ENCODE results near the gene MANSC1. TPM values are rescaled to one million over a fixed set of nuclear protein-coding genes. Genes with fewer than 3 reads are reported as not detected.

MANSC1 gene
- total and polyA plus RNA-seq, 2 of the 13 experiments (the other 11 are each of a cell fraction or from before 2014, with no cell fraction given): 1.9 to 4.2 TPM

- TF ChIP-seq ZNF382 (CRISPR knock-in tag; IDR thresholded peaks at IDR 0.05; ENCODE audit: borderline replicate concordance) (no peak), HNF1B (CRISPR knock-in tag; IDR thresholded peaks at IDR 0.05) (peak; percentile 71), DZIP1 (CRISPR knock-in tag; IDR thresholded peaks at IDR 0.05) (no peak), ZNF547 (CRISPR knock-in tag; IDR thresholded peaks at IDR 0.05) (peak; percentile 54; the same call in 1 of the 2 replicates), ZNF326 (CRISPR knock-in tag; IDR thresholded peaks at IDR 0.05; ENCODE audit: borderline replicate concordance) (no peak), NR2F6 (IDR thresholded peaks at IDR 0.05) (peak; percentile 77; the same call in 1 of the 2 replicates), NR2F6 (CRISPR knock-in tag; IDR thresholded peaks at IDR 0.05) (peak; percentile 41; the same call in 1 of the 2 replicates), ZBTB38 (CRISPR knock-in tag; IDR thresholded peaks at IDR 0.05) (peak; percentile 79; the same call in 1 of the 2 replicates), TAF15 (IDR thresholded peaks at IDR 0.05; ENCODE audit: low read depth, low read length, poor library complexity, severe bottlenecking) (no peak), SMAD3 (CRISPR knock-in tag; IDR thresholded peaks at IDR 0.05) (0 out of 2 replicates have a peak, but pooled peaks have one; percentile 35), ZNF468 (CRISPR knock-in tag; IDR thresholded peaks at IDR 0.05) (no peak), TBP (CRISPR knock-in tag; IDR thresholded peaks at IDR 0.05) (0 out of 2 replicates have a peak, but pooled peaks have one; percentile 10), TCF7 (IDR thresholded peaks at IDR 0.05; ENCODE audit: low read depth) (no peak), ZMAT3 (CRISPR knock-in tag; conservative IDR thresholded peaks at IDR 0.05) (0 out of 2 replicates have a peak, but pooled peaks have one; percentile 55), AKNA (CRISPR knock-in tag; IDR thresholded peaks at IDR 0.05; ENCODE audit: borderline replicate concordance) (no peak), MIER2 (CRISPR knock-in tag; IDR thresholded peaks at IDR 0.05) (no peak; the same call in none of the 2 replicates), ZNF484 (CRISPR knock-in tag; IDR thresholded peaks at IDR 0.05; ENCODE audit: borderline replicate concordance, low read depth) (no peak), ZNF556 (CRISPR knock-in tag; IDR thresholded peaks at IDR 0.05; ENCODE audit: borderline replicate concordance) (peak; percentile 56; the same call in 1 of the 2 replicates), TCF7L2 (IDR thresholded peaks at IDR 0.05; ENCODE audit: low read depth, low read length) (no peak)
These were observed 7.1 kb upstream of the MANSC1 start, which contains the start of gene BORCS5 (continued) for GRCh38 chr12:12356896-12357718.

Measured in HepG2 (cell line).